WI38 (cell line): ENCODE measurements around the gene NEK1.

Source experiments
- H3K4me3 ChIP-seq: 2 replicates; pipeline ENCODE4 v1.5.1; 2011; ENCODE audit warnings: low read depth, mild to moderate bottlenecking, control low read depth, low read length
- TF ChIP-seq, protein P1 (sequence below): IDR thresholded peaks from 2 replicates; pipeline ENCODE4 v1.5.1; 2012; ENCODE audit warnings: low read depth, mild to moderate bottlenecking, control low read depth, low read length

NEK1 gene

DNA sequence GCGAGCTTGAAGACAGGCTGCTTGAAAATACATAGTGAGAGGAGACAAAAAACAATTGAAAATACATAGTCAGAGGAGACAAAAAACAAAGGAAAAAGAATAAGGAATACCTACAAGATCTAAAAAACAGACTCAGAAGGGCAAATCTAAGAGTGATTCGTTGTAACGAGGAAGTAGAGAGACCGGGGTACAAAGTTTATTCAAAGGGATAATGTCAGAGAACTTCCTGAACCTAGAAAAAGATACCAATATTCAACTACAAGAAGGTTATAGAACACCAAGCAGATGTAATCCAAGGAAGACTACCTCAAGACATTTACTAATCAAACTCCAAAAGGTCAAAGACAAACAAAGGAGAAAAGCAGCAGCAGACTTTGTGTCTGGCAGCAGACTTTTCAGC is 165.6 kb downstream of the NEK1 start:
- no peak overlapping the region for H3K4me3 ChIP-seq
- TF ChIP-seq, protein P1, sequence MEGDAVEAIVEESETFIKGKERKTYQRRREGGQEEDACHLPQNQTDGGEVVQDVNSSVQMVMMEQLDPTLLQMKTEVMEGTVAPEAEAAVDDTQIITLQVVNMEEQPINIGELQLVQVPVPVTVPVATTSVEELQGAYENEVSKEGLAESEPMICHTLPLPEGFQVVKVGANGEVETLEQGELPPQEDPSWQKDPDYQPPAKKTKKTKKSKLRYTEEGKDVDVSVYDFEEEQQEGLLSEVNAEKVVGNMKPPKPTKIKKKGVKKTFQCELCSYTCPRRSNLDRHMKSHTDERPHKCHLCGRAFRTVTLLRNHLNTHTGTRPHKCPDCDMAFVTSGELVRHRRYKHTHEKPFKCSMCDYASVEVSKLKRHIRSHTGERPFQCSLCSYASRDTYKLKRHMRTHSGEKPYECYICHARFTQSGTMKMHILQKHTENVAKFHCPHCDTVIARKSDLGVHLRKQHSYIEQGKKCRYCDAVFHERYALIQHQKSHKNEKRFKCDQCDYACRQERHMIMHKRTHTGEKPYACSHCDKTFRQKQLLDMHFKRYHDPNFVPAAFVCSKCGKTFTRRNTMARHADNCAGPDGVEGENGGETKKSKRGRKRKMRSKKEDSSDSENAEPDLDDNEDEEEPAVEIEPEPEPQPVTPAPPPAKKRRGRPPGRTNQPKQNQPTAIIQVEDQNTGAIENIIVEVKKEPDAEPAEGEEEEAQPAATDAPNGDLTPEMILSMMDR: no peak

DNA sequence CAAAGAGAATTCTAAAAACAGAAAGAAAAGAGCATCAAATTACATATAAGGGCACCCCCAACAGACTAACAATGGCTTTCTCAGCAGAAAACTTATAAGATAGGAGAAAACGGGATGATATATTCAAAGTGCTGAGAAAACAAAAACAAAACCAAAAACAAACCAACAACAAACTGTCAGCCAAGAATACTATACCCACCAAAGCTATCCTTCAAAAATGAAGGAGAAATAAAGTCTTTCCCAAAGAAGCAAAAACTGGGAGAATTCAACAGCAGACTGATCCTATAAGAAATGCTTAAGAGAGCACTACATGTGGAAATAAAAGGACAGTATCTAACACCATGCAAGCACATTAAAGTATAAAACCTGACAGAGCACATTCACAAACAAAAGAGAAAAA is 168.6 kb downstream of the NEK1 start:
- no peak overlapping the region for H3K4me3 ChIP-seq
- TF ChIP-seq, protein P1: no peak

DNA sequence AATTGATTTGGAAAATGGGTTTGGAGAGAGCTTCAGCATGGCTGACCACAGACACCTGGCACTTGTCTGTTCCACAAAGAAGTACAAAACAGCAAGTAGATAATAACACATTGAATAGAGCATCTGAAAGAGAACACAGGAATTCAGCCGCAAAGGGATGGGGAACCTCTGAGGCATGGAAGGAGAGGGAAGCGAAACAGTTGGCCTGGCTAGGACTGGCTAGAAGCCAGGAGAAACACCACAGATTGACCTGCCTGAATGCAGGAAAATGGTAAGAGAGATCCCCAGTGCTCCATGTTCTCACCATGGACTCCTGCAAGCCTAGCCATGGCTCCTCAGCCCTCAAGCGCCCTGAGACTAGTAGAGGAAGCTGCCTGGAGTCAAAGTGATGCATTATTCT is 171.9 kb downstream of the NEK1 start:
- no peak overlapping the region for H3K4me3 ChIP-seq
- TF ChIP-seq, protein P1: no peak

DNA sequence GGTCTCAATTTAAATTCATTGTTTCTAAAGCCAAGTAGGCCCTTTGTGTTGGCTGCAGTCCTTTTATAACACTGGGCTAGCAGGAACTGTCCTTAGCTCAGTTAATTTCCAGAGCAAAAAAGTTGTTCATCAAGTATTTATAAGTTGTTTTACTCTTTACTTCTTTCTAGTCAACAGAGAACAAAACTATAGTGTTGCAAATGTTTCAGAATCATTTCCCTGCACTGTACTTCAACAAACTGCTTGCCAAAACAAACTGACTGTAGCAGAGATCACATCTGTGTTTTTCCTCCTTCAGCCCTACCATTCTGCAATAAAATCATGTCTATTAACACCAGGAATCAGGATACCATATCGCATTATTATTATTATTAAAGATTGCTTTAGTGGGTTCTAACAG is 173.1 kb downstream of the NEK1 start:
- H3K4me3 ChIP-seq: no peak overlapping the region
- TF ChIP-seq, protein P1: no peak

DNA sequence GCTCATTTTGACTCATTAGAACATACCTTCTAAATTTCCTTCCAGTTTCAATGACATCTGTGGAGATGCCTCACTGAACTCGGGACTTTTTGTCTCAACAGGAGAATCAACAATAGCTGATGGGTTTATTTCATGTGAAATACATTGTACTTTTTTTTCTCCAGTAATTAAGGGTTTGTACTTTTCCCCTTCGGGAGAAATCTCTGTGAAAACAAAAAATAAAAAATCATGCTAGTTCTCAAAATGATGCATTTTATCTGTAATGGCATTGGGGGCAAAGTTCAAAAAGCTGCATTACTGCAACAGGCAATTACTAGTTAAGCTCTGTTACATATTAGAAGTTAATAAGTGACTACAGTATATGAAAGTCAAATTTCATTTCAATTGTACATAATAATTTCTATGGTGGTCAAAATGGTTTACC is 174.3 kb downstream of the NEK1 start:
- H3K4me3 ChIP-seq: no peak overlapping the region
- TF ChIP-seq, protein P1: no peak

DNA sequence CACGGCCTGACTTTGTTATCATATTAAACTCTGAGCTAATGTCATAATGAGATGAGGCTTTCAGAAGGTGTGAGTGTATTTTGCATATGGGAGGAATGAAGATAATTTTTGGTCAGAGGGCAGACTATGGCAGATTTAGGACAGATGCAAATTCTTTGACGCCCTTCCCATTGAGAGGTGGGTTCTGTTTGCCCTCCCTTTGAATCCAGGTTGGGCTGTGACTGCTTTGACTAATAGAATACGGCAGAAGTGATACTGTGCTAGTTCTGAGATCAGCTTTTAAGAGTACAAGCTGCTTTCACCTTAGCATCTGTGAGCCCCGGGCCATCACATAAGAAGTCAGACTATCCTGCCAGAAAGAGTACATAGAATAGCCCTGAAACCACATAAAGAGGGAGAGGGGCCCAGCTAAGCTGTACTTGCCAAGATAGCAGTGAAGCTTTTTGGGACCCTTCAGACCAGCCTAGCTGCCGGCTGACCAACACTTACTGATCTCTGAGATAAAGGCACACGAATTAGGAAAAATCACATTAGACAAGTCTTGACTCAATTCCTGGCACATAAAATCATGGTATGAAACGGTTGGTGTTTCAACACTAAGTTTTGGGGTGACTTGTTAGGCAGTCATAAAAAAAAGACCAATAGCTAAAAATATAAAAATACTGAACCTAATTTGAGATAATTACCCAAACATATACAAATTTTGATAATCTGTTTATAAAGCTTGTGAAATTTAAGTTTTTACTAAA is 174.9 kb downstream of the NEK1 start:
- no peak overlapping the region for H3K4me3 ChIP-seq
- TF ChIP-seq, protein P1: no peak

DNA sequence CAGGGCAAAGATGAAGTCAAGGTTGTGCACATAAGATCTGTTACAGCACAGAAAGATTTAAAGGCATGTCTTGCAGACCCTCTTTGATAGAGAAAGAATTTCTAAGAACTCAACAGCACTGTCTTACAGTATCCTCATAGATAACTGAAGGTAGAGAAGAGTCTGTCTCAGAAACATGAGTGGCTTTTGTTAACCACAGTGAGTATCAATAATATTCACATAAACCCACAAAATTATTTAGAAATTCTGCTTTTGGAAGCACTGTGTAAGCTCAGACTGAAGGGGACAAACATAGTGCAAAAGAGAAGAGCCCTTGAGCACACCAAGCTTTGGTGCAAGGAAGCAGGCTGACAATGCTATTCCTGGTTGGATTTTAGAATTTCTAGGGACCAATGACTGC is 175.6 kb downstream of the NEK1 start:
- TF ChIP-seq, protein P1: no peak
- H3K4me3 ChIP-seq: no peak overlapping the region
